NCI-H1048 (cell line): Measurements from ENCODE around the gene ACE.
"Not testable (repeated sequence)": the region's sequence is repeated elsewhere in the genome, so short reads cannot be mapped to it uniquely, and the experiment has no call there.

Experiments used
- DNase-seq: peaks from one replicate; lab custom pipeline; 2025; lab: John Stamatoyannopoulos, UW

ACE gene

GRCh38 chr17:63444457-63444856, 32.4 kb upstream of the ACE start:
- no peak for DNase-seq

- no peak for DNase-seq
These were observed 31.8 kb upstream of the ACE start for GRCh38 chr17:63445065-63445464.

GRCh38 chr17:63445571-63445953, 31.3 kb upstream of the ACE start:
- DNase-seq = no peak

- peak; percentile 47 for DNase-seq
These were observed 30.7 kb upstream of the ACE start, which contains the start of gene CYB561 for GRCh38 chr17:63445954-63446752. TSS of gene CYB561 (minus strand) at chr17:63446306. CDS start at chr17:63437547, 8,759 bp downstream.

- DNase-seq = no peak
These were observed 29.9 kb upstream of the ACE start for GRCh38 chr17:63446753-63447470.

- no peak for DNase-seq
These were observed 29.3 kb upstream of the ACE start for GRCh38 chr17:63447471-63448009.

GRCh38 chr17:63448655-63449054, 28.2 kb upstream of the ACE start:
- no peak for DNase-seq

- DNase-seq = no peak
These were observed 26.3 kb upstream of the ACE start for GRCh38 chr17:63450551-63450950.

GRCh38 chr17:63451150-63451549, 25.7 kb upstream of the ACE start:
- DNase-seq = no peak

GRCh38 chr17:63452046-63452961, 24.6 kb upstream of the ACE start:
- no peak for DNase-seq

- DNase-seq = no peak
These were observed 23.8 kb upstream of the ACE start for GRCh38 chr17:63452962-63453551.

- not testable (repeated sequence) for DNase-seq
These were observed 22.5 kb upstream of the ACE start for GRCh38 chr17:63454357-63454756.

GRCh38 chr17:63454915-63455314, 21.9 kb upstream of the ACE start:
- DNase-seq = no peak

GRCh38 chr17:63455417-63455816, 21.4 kb upstream of the ACE start:
- no peak for DNase-seq

GRCh38 chr17:63458478-63458877, 18.4 kb upstream of the ACE start:
- DNase-seq = no peak

GRCh38 chr17:63460018-63460417, 16.8 kb upstream of the ACE start:
- no peak for DNase-seq

GRCh38 chr17:63463771-63464170, 13.1 kb upstream of the ACE start:
- DNase-seq = no peak

GRCh38 chr17:63464691-63465236, 12.1 kb upstream of the ACE start:
- no peak for DNase-seq

GRCh38 chr17:63468099-63468498, 8.8 kb upstream of the ACE start:
- DNase-seq = not testable (repeated sequence)

GRCh38 chr17:63474174-63474573, 2.7 kb upstream of the ACE start:
- DNase-seq = no peak
